Adrenal gland (tissue), 5 donors: ENCODE measurements around the gene CABP4.

Experiments
- CTCF ChIP-seq, 6 experiments: fragments of 450-650 bp in 4 of 6; fragments of 200-600 bp in 2 of 6; sonication (generic) in 1 of 6; IDR thresholded peaks; 1 replicate in 5 of 6; 2 replicates in 1 of 6; pipeline versions ENCODE4 v1.5.1 to v1.8.0; 2016 to 2021; ENCODE audit warnings: antibody characterized with exemption in 6 of 6, mild to moderate bottlenecking in 2 of 6, moderate library complexity in 1 of 6
- POLR2A ChIP-seq, 2 donors: fragments of 450-650 bp; IDR thresholded peaks; one replicate each; pipeline ENCODE4 v1.6.1; 2017; ENCODE audit warnings: antibody characterized with exemption in 2 of 2, mild to moderate bottlenecking in 2 of 2, moderate library complexity in 1 of 2
- donor health status: DM: no; HTN: no; CAD: no.

GRCh38 chr11:67482827-67483798 lies 28.0 kb downstream of the CABP4 start, which contains the start of gene AIP:
- peak in 5 of 6 experiments; percentile 26 to 61 (median 42) for TF ChIP-seq CTCF (IDR thresholded peaks at IDR 0.05)
- TF ChIP-seq POLR2A (IDR thresholded peaks at IDR 0.05), result peak; percentile 36 to 40
